Panc1 (cell line): ENCODE results near the gene GREB1.

ENCODE experiments used
- SIN3A ChIP-seq: IDR thresholded peaks from 2 replicates; pipeline ENCODE4 v1.6.1; 2012; ENCODE audit warnings: low read depth, mild to moderate bottlenecking, low read length, moderate library complexity, borderline replicate concordance; ENCODE audit not compliant: insufficient read depth
- TF ChIP-seq, protein P1 (sequence below): fragments of 450-650 bp; IDR thresholded peaks from 2 replicates; pipeline ENCODE4 v1.5.1; 2017; ENCODE audit warnings: mild to moderate bottlenecking
- TF ChIP-seq, protein P2 (sequence below), 2 experiments: IDR thresholded peaks; 2 replicates each; pipeline ENCODE4 v1.6.1; 2011 to 2012; ENCODE audit warnings: low read depth in 2 of 2, control low read depth in 1 of 2, low read length in 1 of 2, mild to moderate bottlenecking in 1 of 2, moderate library complexity in 1 of 2; ENCODE audit not compliant: insufficient read depth in 1 of 2

DNA sequence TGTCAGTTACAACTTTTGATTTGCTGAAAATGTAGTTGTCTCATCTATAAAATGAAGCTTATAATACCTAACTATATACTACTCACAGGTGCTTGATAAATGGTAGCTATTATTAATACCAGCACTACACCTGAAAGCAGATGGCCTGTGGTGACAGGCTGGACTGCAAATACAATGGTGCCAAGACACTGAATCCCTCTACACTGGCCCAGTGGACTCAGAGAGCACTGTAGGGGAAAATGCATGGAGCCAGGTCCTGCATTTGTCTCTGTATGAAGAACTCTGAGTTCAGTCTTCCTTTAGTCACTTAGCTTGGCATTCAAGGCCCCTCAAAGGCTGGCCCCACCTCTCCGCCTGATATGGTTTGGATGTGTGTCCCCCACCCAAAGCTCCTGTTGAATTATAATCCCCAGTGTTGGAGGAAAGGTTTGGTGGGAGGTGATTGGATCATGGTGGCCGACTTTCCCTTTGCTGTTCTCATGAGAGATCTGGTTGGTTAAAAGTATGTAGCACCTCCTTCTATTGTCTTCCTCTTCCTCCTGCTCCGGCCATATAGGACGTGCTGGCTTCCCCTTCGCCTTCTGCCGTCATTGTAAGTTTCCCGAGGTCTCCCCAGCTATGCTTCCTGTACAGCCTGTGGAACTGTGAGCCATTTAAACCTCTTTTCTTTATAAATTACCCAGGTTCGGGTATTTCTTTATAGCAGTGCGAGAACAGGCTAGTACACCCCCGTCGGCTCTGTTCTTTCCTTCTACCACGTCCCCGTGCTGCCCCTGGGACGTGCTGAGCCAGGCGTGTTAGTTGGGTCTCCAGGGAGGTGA, 147.3 kb downstream of the GREB1 start:
- TF ChIP-seq, protein P1, sequence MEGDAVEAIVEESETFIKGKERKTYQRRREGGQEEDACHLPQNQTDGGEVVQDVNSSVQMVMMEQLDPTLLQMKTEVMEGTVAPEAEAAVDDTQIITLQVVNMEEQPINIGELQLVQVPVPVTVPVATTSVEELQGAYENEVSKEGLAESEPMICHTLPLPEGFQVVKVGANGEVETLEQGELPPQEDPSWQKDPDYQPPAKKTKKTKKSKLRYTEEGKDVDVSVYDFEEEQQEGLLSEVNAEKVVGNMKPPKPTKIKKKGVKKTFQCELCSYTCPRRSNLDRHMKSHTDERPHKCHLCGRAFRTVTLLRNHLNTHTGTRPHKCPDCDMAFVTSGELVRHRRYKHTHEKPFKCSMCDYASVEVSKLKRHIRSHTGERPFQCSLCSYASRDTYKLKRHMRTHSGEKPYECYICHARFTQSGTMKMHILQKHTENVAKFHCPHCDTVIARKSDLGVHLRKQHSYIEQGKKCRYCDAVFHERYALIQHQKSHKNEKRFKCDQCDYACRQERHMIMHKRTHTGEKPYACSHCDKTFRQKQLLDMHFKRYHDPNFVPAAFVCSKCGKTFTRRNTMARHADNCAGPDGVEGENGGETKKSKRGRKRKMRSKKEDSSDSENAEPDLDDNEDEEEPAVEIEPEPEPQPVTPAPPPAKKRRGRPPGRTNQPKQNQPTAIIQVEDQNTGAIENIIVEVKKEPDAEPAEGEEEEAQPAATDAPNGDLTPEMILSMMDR = no peak
- TF ChIP-seq, protein P2, sequence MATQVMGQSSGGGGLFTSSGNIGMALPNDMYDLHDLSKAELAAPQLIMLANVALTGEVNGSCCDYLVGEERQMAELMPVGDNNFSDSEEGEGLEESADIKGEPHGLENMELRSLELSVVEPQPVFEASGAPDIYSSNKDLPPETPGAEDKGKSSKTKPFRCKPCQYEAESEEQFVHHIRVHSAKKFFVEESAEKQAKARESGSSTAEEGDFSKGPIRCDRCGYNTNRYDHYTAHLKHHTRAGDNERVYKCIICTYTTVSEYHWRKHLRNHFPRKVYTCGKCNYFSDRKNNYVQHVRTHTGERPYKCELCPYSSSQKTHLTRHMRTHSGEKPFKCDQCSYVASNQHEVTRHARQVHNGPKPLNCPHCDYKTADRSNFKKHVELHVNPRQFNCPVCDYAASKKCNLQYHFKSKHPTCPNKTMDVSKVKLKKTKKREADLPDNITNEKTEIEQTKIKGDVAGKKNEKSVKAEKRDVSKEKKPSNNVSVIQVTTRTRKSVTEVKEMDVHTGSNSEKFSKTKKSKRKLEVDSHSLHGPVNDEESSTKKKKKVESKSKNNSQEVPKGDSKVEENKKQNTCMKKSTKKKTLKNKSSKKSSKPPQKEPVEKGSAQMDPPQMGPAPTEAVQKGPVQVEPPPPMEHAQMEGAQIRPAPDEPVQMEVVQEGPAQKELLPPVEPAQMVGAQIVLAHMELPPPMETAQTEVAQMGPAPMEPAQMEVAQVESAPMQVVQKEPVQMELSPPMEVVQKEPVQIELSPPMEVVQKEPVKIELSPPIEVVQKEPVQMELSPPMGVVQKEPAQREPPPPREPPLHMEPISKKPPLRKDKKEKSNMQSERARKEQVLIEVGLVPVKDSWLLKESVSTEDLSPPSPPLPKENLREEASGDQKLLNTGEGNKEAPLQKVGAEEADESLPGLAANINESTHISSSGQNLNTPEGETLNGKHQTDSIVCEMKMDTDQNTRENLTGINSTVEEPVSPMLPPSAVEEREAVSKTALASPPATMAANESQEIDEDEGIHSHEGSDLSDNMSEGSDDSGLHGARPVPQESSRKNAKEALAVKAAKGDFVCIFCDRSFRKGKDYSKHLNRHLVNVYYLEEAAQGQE (IDR thresholded peaks at IDR 0.05; ENCODE audit: insufficient read depth in 1 of 2, low read depth in 2 of 2, low read length in 1 of 2) = no peak
- TF ChIP-seq SIN3A = no peak
